Activated CD8-positive, alpha-beta T cell treated with anti-CD3 and anti-CD28 coated beads for 36 hours (primary cell): Measurements from ENCODE around the gene STXBP6. TPM values are rescaled to one million over a fixed set of nuclear protein-coding genes. Genes with fewer than 3 reads are reported as not detected.

Source experiments
- ATAC-seq: fragments of 200-7000 bp; cut with Tn5 transposase; one replicate; pipeline ENCODE4 v1.10.0; 2021; ENCODE audit warnings: mild to moderate bottlenecking, moderate library complexity
- CTCF ChIA-PET: fragments of 350-600 bp; sonication (Branson Sonifier 250); formaldehyde crosslinking; loops from one replicate; lab custom pipeline; 2021; ENCODE audit warnings: antibody characterized with exemption; lab: Charles Lee
- POLR2A ChIA-PET: fragments of 350-600 bp; sonication (Branson Sonifier 250); formaldehyde crosslinking; loops from one replicate; lab custom pipeline; 2021; ENCODE audit warnings: antibody characterized with exemption; lab: Charles Lee
- DNase-seq: peaks from one replicate; pipeline ENCODE4 v3.0.0-alpha.2; 2020
- H3K27ac Mint-ChIP-seq: one replicate; pipeline ENCODE4 v1.8.0; 2021; ENCODE audit warnings: mild to moderate bottlenecking, mixed read lengths
- H3K27me3 Mint-ChIP-seq: one replicate; pipeline ENCODE4 v1.8.0; 2021; ENCODE audit warnings: mixed read lengths
- H3K36me3 Mint-ChIP-seq: one replicate; pipeline ENCODE4 v1.8.0; 2021; ENCODE audit warnings: low read depth, mixed read lengths
- H3K4me1 Mint-ChIP-seq: one replicate; pipeline ENCODE4 v1.8.0; 2021; ENCODE audit warnings: low read depth, mixed read lengths
- H3K4me3 Mint-ChIP-seq: one replicate; pipeline ENCODE4 v1.8.0; 2021; ENCODE audit warnings: mild to moderate bottlenecking, moderate library complexity, mixed read lengths
- H3K9me3 Mint-ChIP-seq: one replicate; pipeline ENCODE4 v1.8.0; 2021; ENCODE audit warnings: mixed read lengths
- CTCF ChIP-seq: fragments of 200-600 bp; IDR thresholded peaks from one replicate; pipeline ENCODE4 v1.8.0; 2022; ENCODE audit warnings: antibody characterized with exemption, mild to moderate bottlenecking
- intact Hi-C: fragments of 100-400 bp; cut with micrococcal nuclease; formaldehyde crosslinking; loops from one replicate; pipeline ENCODE4 v1.10.0; 2022
- total RNA-seq, 2 experiments: library from RNA; stranded (reverse); gene quantifications; one replicate each; pipeline ENCODE4 v1.2.3, GENCODE V29; 2021

Gene STXBP6
- total RNA-seq, 2 experiments from 2014 or later = not detected

GRCh38 chr14:25010471-25010870 lies 39.5 kb downstream of the STXBP6 start:
- ATAC-seq = no peak
- ChIA-PET CTCF (interaction anchor here (0.6 kb wide), 1 partner anchor 24 kb away, joined by 3 read pairs; no protein-coding TSS in a partner anchor), POLR2A (no interaction called here)
- Mint-ChIP-seq H3K4me3 (no peak overlapping the region), H3K9me3 (no peaks in the 10 kb centered on the region), H3K4me1 (no peaks in the 10 kb centered on the region), H3K27me3 (peaks cover 10% of the 10 kb centered on the region), H3K27ac (no peak overlapping the region), H3K36me3 (no peaks in the 10 kb centered on the region)
- TF ChIP-seq CTCF = no peak
- intact Hi-C loops = no loop called here
- DNase-seq = no peak

GRCh38 chr14:25009891-25010290 lies 40.1 kb downstream of the STXBP6 start:
- H3K27ac Mint-ChIP-seq = no peak overlapping the region
- POLR2A ChIA-PET = no interaction called here
- no peak overlapping the region for H3K4me3 Mint-ChIP-seq
- no peaks in the 10 kb centered on the region for H3K36me3 Mint-ChIP-seq
- CTCF ChIA-PET = interaction anchor here (0.6 kb wide), 1 partner anchor 24 kb away, joined by 3 read pairs; no protein-coding TSS in a partner anchor
- TF ChIP-seq CTCF = no peak
- no peak for ATAC-seq
- no peaks in the 10 kb centered on the region for H3K9me3 Mint-ChIP-seq
- peaks cover 10% of the 10 kb centered on the region for H3K27me3 Mint-ChIP-seq
- H3K4me1 Mint-ChIP-seq = no peaks in the 10 kb centered on the region
- DNase-seq = no peak
- intact Hi-C loops = no loop called here

- ATAC-seq = no peak
- H3K9me3 Mint-ChIP-seq = no peaks in the 10 kb centered on the region
- H3K27ac Mint-ChIP-seq = no peak overlapping the region
- TF ChIP-seq CTCF = no peak
- no peak for DNase-seq
- H3K27me3 Mint-ChIP-seq = peaks cover 7% of the 10 kb centered on the region
- ChIA-PET CTCF (no interaction called here), POLR2A (no interaction called here)
- intact Hi-C loops = no loop called here
- no peaks in the 10 kb centered on the region for H3K4me1 Mint-ChIP-seq
- no peak overlapping the region for H3K4me3 Mint-ChIP-seq
- H3K36me3 Mint-ChIP-seq = no peaks in the 10 kb centered on the region
Measured at GRCh38 chr14:25007832-25008231, 42.1 kb downstream of the STXBP6 start.

- no peak overlapping the region for H3K27ac Mint-ChIP-seq
- ATAC-seq = no peak
- intact Hi-C loops = no loop called here
- H3K9me3 Mint-ChIP-seq = no peaks in the 10 kb centered on the region
- ChIA-PET CTCF (no interaction called here), POLR2A (no interaction called here)
- DNase-seq = no peak
- no peak for TF ChIP-seq CTCF
- H3K4me3 Mint-ChIP-seq = no peak overlapping the region
- no peaks in the 10 kb centered on the region for H3K36me3 Mint-ChIP-seq
- peaks cover 7% of the 10 kb centered on the region for H3K27me3 Mint-ChIP-seq
- H3K4me1 Mint-ChIP-seq = no peaks in the 10 kb centered on the region
Measured at GRCh38 chr14:25006961-25007795, 42.8 kb downstream of the STXBP6 start.

GRCh38 chr14:25006031-25006430 lies 43.9 kb downstream of the STXBP6 start:
- intact Hi-C loops = no loop called here
- Mint-ChIP-seq H3K4me3 (no peak overlapping the region), H3K4me1 (no peaks in the 10 kb centered on the region), H3K36me3 (no peaks in the 10 kb centered on the region), H3K9me3 (no peaks in the 10 kb centered on the region), H3K27ac (no peak overlapping the region), H3K27me3 (peaks cover 7% of the 10 kb centered on the region)
- TF ChIP-seq CTCF = no peak
- DNase-seq (no peak), ATAC-seq (no peak)
- POLR2A ChIA-PET = no interaction called here
- CTCF ChIA-PET = no interaction called here
